DOHH2 (cell line): Measurements from ENCODE around the gene UBD.

Source experiments
- EZH2phosphoT487 ChIP-seq: fragments of 200-600 bp; sonication (generic); IDR thresholded peaks from 2 replicates; pipeline ENCODE4 v1.6.1; 2017; ENCODE audit warnings: borderline replicate concordance, mild to moderate bottlenecking, antibody characterized with exemption, low read length, moderate library complexity, mixed read lengths
- TF ChIP-seq, protein P1 (sequence below): fragments of 200-600 bp; sonication (generic); IDR thresholded peaks from one replicate; pipeline ENCODE4 v1.5.1; 2014; ENCODE audit warnings: antibody characterized with exemption, mild to moderate bottlenecking, low read depth, low read length; ENCODE audit not compliant: poor library complexity, severe bottlenecking

GRCh38 chr6:29527564-29527963 is 32.0 kb downstream of the UBD start:
- TF ChIP-seq, protein P1, sequence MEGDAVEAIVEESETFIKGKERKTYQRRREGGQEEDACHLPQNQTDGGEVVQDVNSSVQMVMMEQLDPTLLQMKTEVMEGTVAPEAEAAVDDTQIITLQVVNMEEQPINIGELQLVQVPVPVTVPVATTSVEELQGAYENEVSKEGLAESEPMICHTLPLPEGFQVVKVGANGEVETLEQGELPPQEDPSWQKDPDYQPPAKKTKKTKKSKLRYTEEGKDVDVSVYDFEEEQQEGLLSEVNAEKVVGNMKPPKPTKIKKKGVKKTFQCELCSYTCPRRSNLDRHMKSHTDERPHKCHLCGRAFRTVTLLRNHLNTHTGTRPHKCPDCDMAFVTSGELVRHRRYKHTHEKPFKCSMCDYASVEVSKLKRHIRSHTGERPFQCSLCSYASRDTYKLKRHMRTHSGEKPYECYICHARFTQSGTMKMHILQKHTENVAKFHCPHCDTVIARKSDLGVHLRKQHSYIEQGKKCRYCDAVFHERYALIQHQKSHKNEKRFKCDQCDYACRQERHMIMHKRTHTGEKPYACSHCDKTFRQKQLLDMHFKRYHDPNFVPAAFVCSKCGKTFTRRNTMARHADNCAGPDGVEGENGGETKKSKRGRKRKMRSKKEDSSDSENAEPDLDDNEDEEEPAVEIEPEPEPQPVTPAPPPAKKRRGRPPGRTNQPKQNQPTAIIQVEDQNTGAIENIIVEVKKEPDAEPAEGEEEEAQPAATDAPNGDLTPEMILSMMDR = no peak
- no peak for TF ChIP-seq EZH2phosphoT487
